KMS-11 (cell line): ENCODE data around the gene ARHGEF28.

Source experiments
- H2AFZ ChIP-seq: fragments of 200-600 bp; sonication (generic); 2 replicates; pipeline ENCODE4 v1.6.1; 2016; ENCODE audit warnings: antibody characterized with exemption, mixed run types, low read depth
- H3K27ac ChIP-seq: fragments of 200-600 bp; sonication (generic); 2 replicates; pipeline ENCODE4 v1.6.1; 2016; ENCODE audit warnings: mild to moderate bottlenecking, mixed run types
- H3K27me3 ChIP-seq: fragments of 200-600 bp; sonication (generic); 2 replicates; pipeline ENCODE4 v1.6.1; 2017; ENCODE audit warnings: mild to moderate bottlenecking, low read depth, mixed run types, moderate library complexity; ENCODE audit not compliant: insufficient read depth
- H3K36me3 ChIP-seq: fragments of 200-600 bp; sonication (generic); 2 replicates; pipeline ENCODE4 v1.6.1; 2017; ENCODE audit warnings: mild to moderate bottlenecking, mixed run types; ENCODE audit not compliant: insufficient read depth
- H3K4me1 ChIP-seq: fragments of 200-600 bp; sonication (generic); 2 replicates; pipeline ENCODE4 v1.6.1; 2016; ENCODE audit warnings: mild to moderate bottlenecking, low read depth, mixed run types; ENCODE audit not compliant: poor library complexity, severe bottlenecking
- H3K4me2 ChIP-seq: fragments of 200-600 bp; sonication (generic); 2 replicates; pipeline ENCODE4 v1.7.0; 2016; ENCODE audit warnings: mild to moderate bottlenecking, mixed run types
- H3K4me3 ChIP-seq: fragments of 200-600 bp; sonication (generic); IDR thresholded peaks from 2 replicates; pipeline ENCODE4 v1.6.1; 2017; ENCODE audit warnings: low read depth, low read length, mixed read lengths; ENCODE audit not compliant: insufficient read depth
- H3K79me2 ChIP-seq: fragments of 200-600 bp; sonication (generic); 2 replicates; pipeline ENCODE4 v1.6.1; 2016; ENCODE audit warnings: low read depth, mixed run types; ENCODE audit not compliant: insufficient read depth
- H3K9ac ChIP-seq: fragments of 200-600 bp; sonication (generic); 2 replicates; pipeline ENCODE4 v1.6.1; 2016; ENCODE audit warnings: mild to moderate bottlenecking, mixed run types
- H4K20me1 ChIP-seq: fragments of 200-600 bp; sonication (generic); 2 replicates; pipeline ENCODE4 v1.6.1; 2016; ENCODE audit warnings: mild to moderate bottlenecking, mixed run types; ENCODE audit not compliant: insufficient read depth
- TF ChIP-seq, protein P1 (sequence below): fragments of 200-600 bp; sonication (generic); conservative IDR thresholded peaks from 2 replicates; pipeline ENCODE4 v1.6.1; 2017; ENCODE audit warnings: low read depth, mild to moderate bottlenecking, antibody characterized with exemption, low read length, moderate library complexity, mixed read lengths

Gene ARHGEF28

DNA sequence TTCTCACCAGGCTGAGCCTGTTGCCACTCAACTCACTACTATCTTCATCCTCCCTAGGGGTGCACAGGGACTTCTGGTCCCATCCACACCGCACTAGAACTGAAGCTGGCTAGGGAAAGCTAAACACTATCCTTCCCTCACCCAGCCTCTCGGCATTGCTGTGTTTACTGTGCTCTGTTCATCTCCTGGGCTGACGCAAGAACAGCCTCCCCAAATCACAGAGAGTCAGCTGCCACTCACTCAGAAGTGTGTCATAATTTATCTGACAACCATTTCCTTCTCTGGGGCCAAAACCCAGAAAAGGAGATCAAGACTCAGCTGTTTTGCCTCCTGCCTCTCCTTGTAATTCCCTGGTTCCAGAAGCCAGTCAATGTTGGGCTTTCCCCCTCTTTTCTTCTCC is 92.8 kb downstream of the ARHGEF28 start:
- H3K36me3 ChIP-seq = no peaks in the 10 kb centered on the region
- H3K79me2 ChIP-seq = no peaks in the 10 kb centered on the region
- H3K4me1 ChIP-seq = no peaks in the 10 kb centered on the region
- no peak overlapping the region for H2AFZ ChIP-seq
- H3K27me3 ChIP-seq = no peaks in the 10 kb centered on the region
- H4K20me1 ChIP-seq = no peaks in the 10 kb centered on the region
- TF ChIP-seq, protein P1, sequence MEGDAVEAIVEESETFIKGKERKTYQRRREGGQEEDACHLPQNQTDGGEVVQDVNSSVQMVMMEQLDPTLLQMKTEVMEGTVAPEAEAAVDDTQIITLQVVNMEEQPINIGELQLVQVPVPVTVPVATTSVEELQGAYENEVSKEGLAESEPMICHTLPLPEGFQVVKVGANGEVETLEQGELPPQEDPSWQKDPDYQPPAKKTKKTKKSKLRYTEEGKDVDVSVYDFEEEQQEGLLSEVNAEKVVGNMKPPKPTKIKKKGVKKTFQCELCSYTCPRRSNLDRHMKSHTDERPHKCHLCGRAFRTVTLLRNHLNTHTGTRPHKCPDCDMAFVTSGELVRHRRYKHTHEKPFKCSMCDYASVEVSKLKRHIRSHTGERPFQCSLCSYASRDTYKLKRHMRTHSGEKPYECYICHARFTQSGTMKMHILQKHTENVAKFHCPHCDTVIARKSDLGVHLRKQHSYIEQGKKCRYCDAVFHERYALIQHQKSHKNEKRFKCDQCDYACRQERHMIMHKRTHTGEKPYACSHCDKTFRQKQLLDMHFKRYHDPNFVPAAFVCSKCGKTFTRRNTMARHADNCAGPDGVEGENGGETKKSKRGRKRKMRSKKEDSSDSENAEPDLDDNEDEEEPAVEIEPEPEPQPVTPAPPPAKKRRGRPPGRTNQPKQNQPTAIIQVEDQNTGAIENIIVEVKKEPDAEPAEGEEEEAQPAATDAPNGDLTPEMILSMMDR = no peak
- H3K27ac ChIP-seq = no peak overlapping the region
- H3K4me2 ChIP-seq = no peak overlapping the region
- H3K9ac ChIP-seq = no peak overlapping the region
- no peak overlapping the region for H3K4me3 ChIP-seq

DNA sequence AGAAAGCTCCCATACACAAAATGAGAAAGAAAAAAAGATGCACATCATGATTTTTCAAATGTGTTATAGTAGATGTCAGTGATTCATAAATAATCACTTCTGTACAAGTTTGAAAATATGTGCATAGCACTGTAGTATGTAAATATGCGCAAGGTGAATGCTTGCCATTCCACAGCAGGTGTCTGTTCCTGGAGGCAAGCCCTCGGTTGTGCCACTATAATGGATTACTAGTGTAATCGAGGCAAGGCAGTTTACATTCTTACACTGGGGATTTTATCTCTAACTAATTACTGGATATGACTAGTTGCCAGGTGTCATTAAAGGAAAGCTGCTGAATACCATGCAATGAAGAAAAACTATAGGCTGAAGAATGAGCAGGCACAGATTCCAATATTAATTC is 93.6 kb downstream of the ARHGEF28 start:
- TF ChIP-seq, protein P1 = no peak
- Histone ChIP-seq H3K36me3 (no peaks in the 10 kb centered on the region), H3K27ac (no peak overlapping the region), H3K79me2 (no peaks in the 10 kb centered on the region), H2AFZ (no peak overlapping the region), H3K4me1 (no peaks in the 10 kb centered on the region), H3K9ac (no peak overlapping the region), H3K4me2 (no peak overlapping the region), H3K4me3 (no peak overlapping the region), H4K20me1 (no peaks in the 10 kb centered on the region), H3K27me3 (no peaks in the 10 kb centered on the region)

GRCh38 chr5:73722231-73722630 is 96.2 kb downstream of the ARHGEF28 start:
- Histone ChIP-seq H4K20me1 (no peaks in the 10 kb centered on the region), H3K4me1 (no peaks in the 10 kb centered on the region), H3K27me3 (no peaks in the 10 kb centered on the region), H3K79me2 (no peaks in the 10 kb centered on the region), H3K4me3 (no peak overlapping the region), H3K27ac (no peak overlapping the region), H3K9ac (no peak overlapping the region), H3K36me3 (no peaks in the 10 kb centered on the region), H2AFZ (no peak overlapping the region), H3K4me2 (no peak overlapping the region)
- TF ChIP-seq, protein P1 = no peak

DNA sequence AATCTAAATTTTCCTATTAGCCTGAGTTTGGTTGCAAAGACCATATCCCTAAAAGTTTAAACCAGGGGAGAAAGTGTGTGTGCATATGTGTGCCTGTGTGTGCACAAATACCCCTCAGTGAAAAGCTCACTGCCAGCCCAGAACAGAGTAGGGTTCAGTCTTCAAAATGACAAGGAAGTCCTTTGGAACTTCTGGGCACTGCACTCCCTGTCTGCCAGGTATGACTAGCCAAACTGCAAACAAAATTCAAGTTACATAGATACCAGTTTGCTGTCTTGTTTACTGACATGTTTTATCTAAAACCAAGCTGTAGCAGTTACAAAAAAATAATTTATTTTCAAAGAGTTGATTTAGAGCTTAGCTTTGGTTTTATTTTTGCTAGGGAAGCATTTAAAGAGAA is 100.1 kb downstream of the ARHGEF28 start:
- no peaks in the 10 kb centered on the region for H3K4me1 ChIP-seq
- H3K36me3 ChIP-seq = no peaks in the 10 kb centered on the region

More for the DNA sequence above, 100.1 kb downstream of the ARHGEF28 start:
- TF ChIP-seq, protein P1 = no peak
- Histone ChIP-seq H3K4me3 (no peak overlapping the region), H2AFZ (no peak overlapping the region), H3K9ac (no peak overlapping the region), H3K27me3 (no peaks in the 10 kb centered on the region), H3K27ac (no peak overlapping the region), H3K4me2 (no peak overlapping the region), H3K79me2 (no peaks in the 10 kb centered on the region), H4K20me1 (no peaks in the 10 kb centered on the region)
